Panc1 (cell line): ENCODE results near the gene CNKSR3. TPM values are rescaled to one million over a fixed set of nuclear protein-coding genes. Genes with fewer than 3 reads are reported as not detected.

Experiments
- ATAC-seq: fragments of 200-7000 bp; cut with Tn5 transposase; 2 replicates; pipeline ENCODE4 v1.9.1; 2020; ENCODE audit warnings: mild to moderate bottlenecking, moderate library complexity
- BruUV-seq: library from RNA; stranded (reverse); fragments of 400-500 nt; replicated peaks from 2 replicates; lab custom pipeline; 2021; lab: Mats Ljungman, UMichigan
- CTCF ChIA-PET: fragments of 300-600 bp; sonication (Branson Sonifier 250); formaldehyde crosslinking; loops from one replicate; lab custom pipeline; 2022; ENCODE audit warnings: antibody characterized with exemption; lab: Charles Lee
- POLR2A ChIA-PET: fragments of 300-600 bp; sonication (Branson Sonifier 250); formaldehyde crosslinking; loops from one replicate; lab custom pipeline; 2022; ENCODE audit warnings: antibody characterized with exemption; lab: Charles Lee
- DNase-seq: peaks from one replicate; pipeline ENCODE4 v3.0.0-alpha.2; 2010; ENCODE audit warnings: low read depth, low spot score
- H3K27ac ChIP-seq: 2 replicates; pipeline ENCODE4 v1.5.1; 2011; ENCODE audit warnings: mild to moderate bottlenecking, low read length, inconsistent platforms
- H3K27me3 ChIP-seq: fragments of 200-500 bp; sonication (Bioruptor generic); 2 replicates; pipeline ENCODE4 v1.6.0; 2014; ENCODE audit warnings: low read length, inconsistent platforms; ENCODE audit not compliant: control insufficient read depth, insufficient read depth
- H3K36me3 ChIP-seq: fragments of 200-500 bp; sonication (Bioruptor generic); 2 replicates; pipeline ENCODE4 v1.5.1; 2014; ENCODE audit warnings: inconsistent platforms, mild to moderate bottlenecking, low read length, moderate library complexity; ENCODE audit not compliant: control insufficient read depth, insufficient read depth
- H3K4me1 ChIP-seq: 2 replicates; pipeline ENCODE4 v1.5.1; 2011; ENCODE audit warnings: inconsistent platforms, mild to moderate bottlenecking, low read length, moderate library complexity; ENCODE audit not compliant: control insufficient read depth, insufficient read depth
- H3K4me3 ChIP-seq, 2 experiments: 2 replicates each; pipeline ENCODE4 v1.5.1; 2011 to 2012; ENCODE audit warnings: low read depth in 2 of 2, low read length in 2 of 2, mild to moderate bottlenecking in 2 of 2, inconsistent platforms in 1 of 2, moderate library complexity in 1 of 2
- H3K9me3 ChIP-seq: fragments of 200-500 bp; sonication (Bioruptor generic); 2 replicates; pipeline ENCODE4 v1.5.1; 2014; ENCODE audit warnings: low read depth, mild to moderate bottlenecking, inconsistent platforms, low read length, moderate library complexity; ENCODE audit not compliant: control insufficient read depth, insufficient read depth
- POLR2AphosphoS5 ChIP-seq: IDR thresholded peaks from 2 replicates; pipeline ENCODE4 v1.6.1; 2012; ENCODE audit warnings: mild to moderate bottlenecking, low read depth, low read length, moderate library complexity
- SIN3A ChIP-seq: IDR thresholded peaks from 2 replicates; pipeline ENCODE4 v1.6.1; 2012; ENCODE audit warnings: low read depth, mild to moderate bottlenecking, low read length, moderate library complexity, borderline replicate concordance; ENCODE audit not compliant: insufficient read depth
- TCF7L2 ChIP-seq: IDR thresholded peaks from 2 replicates; pipeline ENCODE4 v1.6.1; 2011; ENCODE audit warnings: mild to moderate bottlenecking, low read depth, low read length, inconsistent platforms
- in situ Hi-C: cut with HindIII; loops from 2 replicates; pipeline ENCODE4 v1.10.0; 2016; ENCODE audit warnings: low sequenced_read_pairs, low pct_unique_long_range_greater_than_20kb
- intact Hi-C: fragments of 100-400 bp; cut with micrococcal nuclease; formaldehyde crosslinking; loops from one replicate; pipeline ENCODE4 v1.10.0; 2022; ENCODE audit not compliant: unreplicated experiment
- total RNA-seq: library from RNA; stranded (reverse); gene quantifications from one replicate; pipeline ENCODE4 v1.2.1, GENCODE V29; 2021; ENCODE audit not compliant: unreplicated experiment
- TF ChIP-seq, protein P1 (sequence below), 2 experiments: IDR thresholded peaks; 2 replicates each; pipeline ENCODE4 v1.6.1; 2011 to 2012; ENCODE audit warnings: low read depth in 2 of 2, control low read depth in 1 of 2, low read length in 1 of 2, mild to moderate bottlenecking in 1 of 2, moderate library complexity in 1 of 2; ENCODE audit not compliant: insufficient read depth in 1 of 2
- TF ChIP-seq, protein P2 (sequence below): fragments of 450-650 bp; IDR thresholded peaks from 2 replicates; pipeline ENCODE4 v1.5.1; 2017; ENCODE audit warnings: mild to moderate bottlenecking

CNKSR3 gene
- total RNA-seq, 1 experiment from 2014 or later, result 18.2 TPM

DNA sequence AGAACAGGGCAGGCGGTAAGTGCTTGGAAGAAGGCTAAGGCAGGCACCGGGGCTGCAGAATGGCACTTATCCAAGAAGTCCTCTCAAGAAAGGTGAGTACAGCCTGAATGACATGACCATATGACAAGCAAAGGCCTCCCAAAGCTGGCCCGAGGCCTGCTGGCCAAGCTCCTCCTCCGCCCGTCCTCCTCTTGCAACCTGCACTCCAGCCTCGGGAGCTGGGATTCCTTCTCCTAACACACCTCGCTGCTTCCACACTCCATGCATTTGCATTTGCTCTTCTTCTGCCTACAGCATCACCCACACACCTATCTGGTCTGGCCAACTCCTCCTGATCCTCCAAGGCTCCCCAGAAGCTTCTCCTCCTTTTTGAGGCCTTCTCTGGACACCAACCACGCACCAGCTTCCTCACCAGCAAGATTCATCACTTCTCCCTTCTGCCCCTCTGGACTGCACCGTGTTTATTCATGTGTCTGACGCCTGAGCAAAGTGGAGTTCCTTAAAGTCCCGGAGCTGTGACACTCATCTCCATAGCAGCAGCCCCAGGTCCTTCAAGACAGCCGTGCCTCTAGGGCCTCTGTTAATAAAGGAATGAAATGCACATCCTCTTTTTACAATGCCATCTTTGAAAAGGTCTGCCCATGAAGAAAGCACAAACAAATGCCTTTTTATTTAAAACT lies 32.3 kb downstream of the CNKSR3 start:
- Histone ChIP-seq H3K27ac (no peak overlapping the region), H3K27me3 (no peaks in the 10 kb centered on the region), H3K36me3 (no peaks in the 10 kb centered on the region; the same call in 1 of the 2 replicates), H3K9me3 (no peaks in the 10 kb centered on the region), H3K4me1 (peaks cover 36% of the 10 kb centered on the region), H3K4me3 (no peak overlapping the region)
- no peak for TF ChIP-seq TCF7L2
- TF ChIP-seq, protein P1, sequence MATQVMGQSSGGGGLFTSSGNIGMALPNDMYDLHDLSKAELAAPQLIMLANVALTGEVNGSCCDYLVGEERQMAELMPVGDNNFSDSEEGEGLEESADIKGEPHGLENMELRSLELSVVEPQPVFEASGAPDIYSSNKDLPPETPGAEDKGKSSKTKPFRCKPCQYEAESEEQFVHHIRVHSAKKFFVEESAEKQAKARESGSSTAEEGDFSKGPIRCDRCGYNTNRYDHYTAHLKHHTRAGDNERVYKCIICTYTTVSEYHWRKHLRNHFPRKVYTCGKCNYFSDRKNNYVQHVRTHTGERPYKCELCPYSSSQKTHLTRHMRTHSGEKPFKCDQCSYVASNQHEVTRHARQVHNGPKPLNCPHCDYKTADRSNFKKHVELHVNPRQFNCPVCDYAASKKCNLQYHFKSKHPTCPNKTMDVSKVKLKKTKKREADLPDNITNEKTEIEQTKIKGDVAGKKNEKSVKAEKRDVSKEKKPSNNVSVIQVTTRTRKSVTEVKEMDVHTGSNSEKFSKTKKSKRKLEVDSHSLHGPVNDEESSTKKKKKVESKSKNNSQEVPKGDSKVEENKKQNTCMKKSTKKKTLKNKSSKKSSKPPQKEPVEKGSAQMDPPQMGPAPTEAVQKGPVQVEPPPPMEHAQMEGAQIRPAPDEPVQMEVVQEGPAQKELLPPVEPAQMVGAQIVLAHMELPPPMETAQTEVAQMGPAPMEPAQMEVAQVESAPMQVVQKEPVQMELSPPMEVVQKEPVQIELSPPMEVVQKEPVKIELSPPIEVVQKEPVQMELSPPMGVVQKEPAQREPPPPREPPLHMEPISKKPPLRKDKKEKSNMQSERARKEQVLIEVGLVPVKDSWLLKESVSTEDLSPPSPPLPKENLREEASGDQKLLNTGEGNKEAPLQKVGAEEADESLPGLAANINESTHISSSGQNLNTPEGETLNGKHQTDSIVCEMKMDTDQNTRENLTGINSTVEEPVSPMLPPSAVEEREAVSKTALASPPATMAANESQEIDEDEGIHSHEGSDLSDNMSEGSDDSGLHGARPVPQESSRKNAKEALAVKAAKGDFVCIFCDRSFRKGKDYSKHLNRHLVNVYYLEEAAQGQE (IDR thresholded peaks at IDR 0.05; ENCODE audit: insufficient read depth in 1 of 2, low read depth in 2 of 2, low read length in 1 of 2), result no peak
- TF ChIP-seq, protein P2, sequence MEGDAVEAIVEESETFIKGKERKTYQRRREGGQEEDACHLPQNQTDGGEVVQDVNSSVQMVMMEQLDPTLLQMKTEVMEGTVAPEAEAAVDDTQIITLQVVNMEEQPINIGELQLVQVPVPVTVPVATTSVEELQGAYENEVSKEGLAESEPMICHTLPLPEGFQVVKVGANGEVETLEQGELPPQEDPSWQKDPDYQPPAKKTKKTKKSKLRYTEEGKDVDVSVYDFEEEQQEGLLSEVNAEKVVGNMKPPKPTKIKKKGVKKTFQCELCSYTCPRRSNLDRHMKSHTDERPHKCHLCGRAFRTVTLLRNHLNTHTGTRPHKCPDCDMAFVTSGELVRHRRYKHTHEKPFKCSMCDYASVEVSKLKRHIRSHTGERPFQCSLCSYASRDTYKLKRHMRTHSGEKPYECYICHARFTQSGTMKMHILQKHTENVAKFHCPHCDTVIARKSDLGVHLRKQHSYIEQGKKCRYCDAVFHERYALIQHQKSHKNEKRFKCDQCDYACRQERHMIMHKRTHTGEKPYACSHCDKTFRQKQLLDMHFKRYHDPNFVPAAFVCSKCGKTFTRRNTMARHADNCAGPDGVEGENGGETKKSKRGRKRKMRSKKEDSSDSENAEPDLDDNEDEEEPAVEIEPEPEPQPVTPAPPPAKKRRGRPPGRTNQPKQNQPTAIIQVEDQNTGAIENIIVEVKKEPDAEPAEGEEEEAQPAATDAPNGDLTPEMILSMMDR, result no peak
- no peak for TF ChIP-seq SIN3A
- no peak for TF ChIP-seq POLR2AphosphoS5
- ATAC-seq (peak; percentile 62), DNase-seq (no peak)
- ChIA-PET POLR2A (no interaction called here), CTCF (interaction anchor here (0.6 kb wide), 1 partner anchor 302 kb away, joined by 3 read pairs; no protein-coding TSS in a partner anchor)
- no TSS peak for BruUV-seq
- intact Hi-C loops (no loop called here), in situ Hi-C loops (no loop called here)

DNA sequence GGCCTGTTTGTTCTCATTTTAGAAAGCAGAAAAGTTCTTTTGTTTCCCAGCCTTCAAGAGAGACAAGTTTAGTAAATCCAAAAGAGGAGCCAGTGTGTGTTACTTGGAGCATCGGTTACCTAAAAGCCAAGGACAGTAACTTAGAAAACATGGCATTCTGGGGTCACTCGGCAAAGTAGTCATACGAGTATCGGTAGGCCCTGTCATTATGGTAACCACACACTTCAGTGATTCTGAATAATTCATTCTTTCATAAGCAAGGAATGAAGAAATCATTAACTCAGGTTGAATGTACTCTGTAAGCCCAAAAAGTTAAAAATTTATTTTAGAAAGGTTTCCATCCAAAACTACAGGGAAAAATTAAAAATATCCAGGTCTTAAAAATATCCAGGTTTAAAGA lies 34.0 kb downstream of the CNKSR3 start:
- H3K4me3 ChIP-seq, result no peak overlapping the region
- DNase-seq, result no peak
- ATAC-seq, result no peak
- H3K4me1 ChIP-seq, result peaks cover 27% of the 10 kb centered on the region
- ChIA-PET CTCF (no interaction called here), POLR2A (no interaction called here)
- H3K27ac ChIP-seq, result no peak overlapping the region
- TF ChIP-seq POLR2AphosphoS5 (no peak), TCF7L2 (no peak), SIN3A (no peak)
- TF ChIP-seq, protein P2, result no peak
- TF ChIP-seq, protein P1 (IDR thresholded peaks at IDR 0.05; ENCODE audit: insufficient read depth in 1 of 2, low read depth in 2 of 2, low read length in 1 of 2), result no peak
- H3K27me3 ChIP-seq, result no peaks in the 10 kb centered on the region
- no peaks in the 10 kb centered on the region; the same call in 1 of the 2 replicates for H3K36me3 ChIP-seq
- BruUV-seq, result no TSS peak
- intact Hi-C loops, result no loop called here
- in situ Hi-C loops, result no loop called here
- H3K9me3 ChIP-seq, result no peaks in the 10 kb centered on the region
